Upper lobe of left lung (tissue), 6 donors: Measurements from ENCODE around the gene MAP3K3. TPM values are rescaled to one million over a fixed set of nuclear protein-coding genes. Genes with fewer than 3 reads are reported as not detected.
A peak's percentile ranks its signal among the peaks of the same experiment; 100 is the strongest.

ENCODE experiments used
- ATAC-seq, 2 donors: fragments of 200-7000 bp; cut with Tn5 transposase; one replicate each; pipeline ENCODE4 v1.9.1; 2022; ENCODE audit warnings: mild to moderate bottlenecking in 2 of 2, moderate library complexity in 2 of 2; ENCODE audit not compliant: low FRiP score in 2 of 2
- DNase-seq, 2 donors: peaks; one replicate each; pipeline ENCODE4 v3.0.0-alpha.2; 2019 to 2020
- H3K27ac ChIP-seq, 4 donors: fragments of 200-600 bp; sonication (generic); one replicate each; pipeline ENCODE4 v1.5.1; 2016 to 2019
- H3K27me3 ChIP-seq, 4 donors: fragments of 200-600 bp; sonication (generic); one replicate each; pipeline ENCODE4 v1.5.1; 2017 to 2019
- H3K36me3 ChIP-seq, 4 donors: fragments of 200-600 bp; sonication (generic); one replicate each; pipeline ENCODE4 v1.5.1; 2016 to 2019
- H3K4me1 ChIP-seq, 4 donors: fragments of 200-600 bp; sonication (generic); one replicate each; pipeline ENCODE4 v1.5.1; 2018 to 2019
- H3K4me3 ChIP-seq, 4 donors: fragments of 200-600 bp; sonication (generic); one replicate each; pipeline ENCODE4 v1.5.1; 2017 to 2019; ENCODE audit warnings: mild to moderate bottlenecking in 2 of 4, moderate library complexity in 1 of 4
- H3K9me3 ChIP-seq, 4 donors: fragments of 200-600 bp; sonication (generic); one replicate each; pipeline ENCODE4 v1.5.1; 2018 to 2019
- EP300 ChIP-seq, 4 donors: sonication (generic); formaldehyde crosslinking; IDR thresholded peaks; one replicate each; pipeline ENCODE4 v1.5.1; 2017; ENCODE audit warnings: antibody characterized with exemption in 4 of 4, control low read depth in 2 of 4
- POLR2A ChIP-seq, 4 donors: fragments of 450-650 bp; IDR thresholded peaks; one replicate each; pipeline ENCODE4 v1.5.1; 2016 to 2017; ENCODE audit warnings: antibody characterized with exemption in 4 of 4, mild to moderate bottlenecking in 2 of 4
- POLR2AphosphoS5 ChIP-seq, 2 donors: sonication (generic); formaldehyde crosslinking; IDR thresholded peaks; one replicate each; pipeline ENCODE4 v1.5.1; 2017; ENCODE audit warnings: antibody characterized with exemption in 2 of 2
- WGBS, 2 donors: methylation state at CpG; one replicate each; pipeline ENCODE4 v1.1.5; 2017 to 2018; 5-methylcytosine and 5-hydroxymethylcytosine counted together
- total RNA-seq, 6 donors: library from RNA; depleted of rRNA in 4 of 6; stranded (reverse); fragments of >200 nt in 4 of 6; gene quantifications; one replicate each; pipeline versions ENCODE4 v1.1.0 to v1.2.1, GENCODE V29; 2016 to 2021
- TF ChIP-seq, protein P1 (sequence below), 6 experiments: fragments of 450-650 bp in 4 of 6; fragments of 200-600 bp in 2 of 6; sonication (generic) in 2 of 6; IDR thresholded peaks; one replicate each; pipeline ENCODE4 v1.5.1; 2016 to 2019; ENCODE audit warnings: antibody characterized with exemption in 6 of 6
- donor health status: DM: no; HTN: no; CAD: no; lungs with moderate emphysema.
- donor health status: DM: no; HTN: yes; CAD: no; lungs with severe emphysema.

MAP3K3 gene
- total RNA-seq, 6 donors from 2014 or later = 55.1 to 116 (median 60.4) TPM

DNA sequence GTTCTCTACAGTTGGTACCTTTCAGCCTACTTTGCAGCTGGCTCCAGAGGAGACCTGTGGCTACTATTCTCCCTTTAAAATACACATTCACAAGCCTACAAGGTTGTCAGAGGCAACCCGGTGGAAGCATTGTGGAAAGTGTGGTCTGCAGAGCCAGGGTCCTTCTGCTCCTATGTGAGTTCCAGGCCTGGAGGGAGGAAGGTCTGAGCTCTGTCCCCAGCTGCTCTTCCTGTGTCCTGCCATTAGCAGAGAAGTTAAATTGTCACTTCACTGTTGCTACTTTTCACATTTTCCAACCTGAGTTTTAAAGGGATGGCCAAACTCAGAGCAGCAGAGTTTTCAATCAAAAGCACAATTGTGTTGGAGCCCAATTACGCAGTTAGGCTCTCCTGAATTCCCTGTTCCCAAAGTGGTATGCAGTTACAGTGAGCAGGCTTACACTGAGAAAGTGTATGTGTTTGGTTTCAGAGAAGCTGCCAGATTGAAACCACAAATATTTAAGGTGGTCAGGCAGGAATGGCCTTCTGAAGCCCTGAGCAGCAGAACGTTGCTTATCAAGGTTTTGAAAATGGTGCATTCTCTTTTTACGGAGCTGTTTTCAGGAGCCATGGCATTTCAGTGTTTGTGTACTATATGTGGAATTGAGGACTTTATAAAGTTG, 25.0 kb downstream of the MAP3K3 start:
- H3K9me3 ChIP-seq = no peaks in the 10 kb centered on the region
- H3K27me3 ChIP-seq = no peaks in the 10 kb centered on the region
- DNase-seq (no peak), ATAC-seq (peak in 1 of 2 donors; percentile 82)
- H3K4me1 ChIP-seq = peaks cover 31 to 49% (median 42%) of the 10 kb centered on the region in 4 donors
- WGBS, 2 donors = 73 to 75% methylated on average over 4 of the region's 4 CpGs
- peaks cover 0 to 50% (median 5%) of the 10 kb centered on the region in 4 donors for H3K36me3 ChIP-seq
- H3K4me3 ChIP-seq = no peak overlapping the region
- H3K27ac ChIP-seq = peak overlapping the region; percentile 52 to 77 (median 68)
- TF ChIP-seq EP300 (IDR thresholded peaks at IDR 0.05) (no peak), POLR2AphosphoS5 (IDR thresholded peaks at IDR 0.05) (no peak), POLR2A (IDR thresholded peaks at IDR 0.05) (no peak)
- TF ChIP-seq, protein P1, sequence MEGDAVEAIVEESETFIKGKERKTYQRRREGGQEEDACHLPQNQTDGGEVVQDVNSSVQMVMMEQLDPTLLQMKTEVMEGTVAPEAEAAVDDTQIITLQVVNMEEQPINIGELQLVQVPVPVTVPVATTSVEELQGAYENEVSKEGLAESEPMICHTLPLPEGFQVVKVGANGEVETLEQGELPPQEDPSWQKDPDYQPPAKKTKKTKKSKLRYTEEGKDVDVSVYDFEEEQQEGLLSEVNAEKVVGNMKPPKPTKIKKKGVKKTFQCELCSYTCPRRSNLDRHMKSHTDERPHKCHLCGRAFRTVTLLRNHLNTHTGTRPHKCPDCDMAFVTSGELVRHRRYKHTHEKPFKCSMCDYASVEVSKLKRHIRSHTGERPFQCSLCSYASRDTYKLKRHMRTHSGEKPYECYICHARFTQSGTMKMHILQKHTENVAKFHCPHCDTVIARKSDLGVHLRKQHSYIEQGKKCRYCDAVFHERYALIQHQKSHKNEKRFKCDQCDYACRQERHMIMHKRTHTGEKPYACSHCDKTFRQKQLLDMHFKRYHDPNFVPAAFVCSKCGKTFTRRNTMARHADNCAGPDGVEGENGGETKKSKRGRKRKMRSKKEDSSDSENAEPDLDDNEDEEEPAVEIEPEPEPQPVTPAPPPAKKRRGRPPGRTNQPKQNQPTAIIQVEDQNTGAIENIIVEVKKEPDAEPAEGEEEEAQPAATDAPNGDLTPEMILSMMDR (IDR thresholded peaks at IDR 0.05) = no peak

DNA sequence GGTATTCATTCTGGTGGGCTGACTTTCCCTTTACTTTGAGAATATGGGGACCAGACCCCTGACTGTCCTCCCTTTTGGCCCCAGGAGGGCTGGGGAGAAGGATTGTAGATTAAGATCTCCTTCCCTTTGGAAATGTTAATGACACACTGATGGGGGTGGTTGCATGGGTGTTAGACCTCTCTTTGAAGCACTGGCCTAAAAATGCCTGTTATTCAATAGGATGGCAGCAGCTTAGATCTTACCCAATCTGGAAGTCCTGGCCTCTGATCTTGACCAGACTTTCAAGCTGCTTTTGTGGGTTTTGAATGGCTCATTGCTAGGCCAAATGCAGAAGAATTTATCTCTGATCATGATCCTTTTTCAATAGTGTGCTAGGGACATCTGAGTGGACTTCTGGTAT, 25.7 kb downstream of the MAP3K3 start:
- peaks cover 38 to 49% (median 42%) of the 10 kb centered on the region in 4 donors for H3K4me1 ChIP-seq
- no peak for DNase-seq
- H3K27ac ChIP-seq = peak overlapping the region in 3 of 4 donors; percentile 17 to 77 (median 64)
- H3K36me3 ChIP-seq = peaks cover 0 to 52% (median 8%) of the 10 kb centered on the region in 4 donors
- no peaks in the 10 kb centered on the region for H3K27me3 ChIP-seq
- H3K9me3 ChIP-seq = no peaks in the 10 kb centered on the region
- ATAC-seq = no peak
- H3K4me3 ChIP-seq = no peak overlapping the region
- TF ChIP-seq POLR2A (IDR thresholded peaks at IDR 0.05) (no peak), POLR2AphosphoS5 (IDR thresholded peaks at IDR 0.05) (no peak), EP300 (IDR thresholded peaks at IDR 0.05) (no peak)
- TF ChIP-seq, protein P1 (IDR thresholded peaks at IDR 0.05) = no peak

DNA sequence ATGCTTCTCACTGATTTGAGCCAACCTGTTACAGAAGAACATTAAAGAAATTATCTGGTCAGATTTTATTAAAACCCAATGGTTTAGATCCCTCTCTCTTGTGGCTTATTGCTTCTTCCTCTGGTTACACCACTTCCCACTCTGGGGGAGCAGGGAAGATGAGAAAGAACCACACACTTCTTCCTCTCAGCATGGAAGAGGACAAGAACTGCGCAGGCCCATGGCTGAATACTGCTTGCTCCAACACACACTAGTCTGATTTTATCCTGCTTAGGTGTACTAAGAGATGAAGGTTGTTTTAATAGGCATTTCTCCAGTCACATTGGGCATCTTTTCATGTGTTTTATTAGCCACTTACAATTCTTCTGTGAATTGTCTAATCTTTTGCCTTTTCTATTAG, 27.6 kb downstream of the MAP3K3 start:
- 54 to 80% methylated on average over 1 of the region's 1 CpG for WGBS, 2 donors
- Histone ChIP-seq H3K4me3 (no peak overlapping the region), H3K36me3 (peaks cover 8 to 63% (median 14%) of the 10 kb centered on the region in 4 donors), H3K27ac (no peak overlapping the region), H3K9me3 (no peaks in the 10 kb centered on the region), H3K4me1 (peaks cover 35 to 53% (median 40%) of the 10 kb centered on the region in 4 donors), H3K27me3 (no peaks in the 10 kb centered on the region)
- DNase-seq = peak in 1 of 2 donors; percentile 55
- peak in 1 of 2 donors; percentile 48 for ATAC-seq
- TF ChIP-seq EP300 (IDR thresholded peaks at IDR 0.05) (no peak), POLR2AphosphoS5 (IDR thresholded peaks at IDR 0.05) (no peak), POLR2A (IDR thresholded peaks at IDR 0.05) (no peak)
- TF ChIP-seq, protein P1 (IDR thresholded peaks at IDR 0.05) = no peak

DNA sequence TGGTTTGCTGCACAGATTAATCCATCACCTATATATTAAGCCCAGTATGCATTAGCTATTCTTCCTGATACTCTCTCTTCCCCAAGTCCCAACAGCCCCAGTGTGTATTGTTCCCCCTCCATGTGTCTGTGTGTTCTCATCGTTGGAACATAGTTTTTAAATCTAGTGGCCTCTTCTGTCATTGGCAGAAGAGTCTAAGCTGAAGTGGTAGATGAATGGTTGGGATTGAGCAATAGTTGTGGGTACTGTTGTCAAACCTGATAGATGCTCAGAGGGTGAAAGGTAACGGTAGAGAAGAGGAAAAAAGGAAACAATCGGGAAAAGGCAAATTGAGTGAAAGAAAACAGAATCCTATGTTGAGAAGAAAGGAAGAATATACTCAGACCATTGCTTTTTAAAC, 29.9 kb downstream of the MAP3K3 start:
- 31 to 45% methylated on average over 3 of the region's 3 CpGs for WGBS, 2 donors
- no peak for ATAC-seq
- no peak for TF ChIP-seq POLR2A (IDR thresholded peaks at IDR 0.05)
- no peak for TF ChIP-seq EP300 (IDR thresholded peaks at IDR 0.05)
- TF ChIP-seq POLR2AphosphoS5 (IDR thresholded peaks at IDR 0.05) = no peak
- TF ChIP-seq, protein P1 (IDR thresholded peaks at IDR 0.05) = no peak

DNA sequence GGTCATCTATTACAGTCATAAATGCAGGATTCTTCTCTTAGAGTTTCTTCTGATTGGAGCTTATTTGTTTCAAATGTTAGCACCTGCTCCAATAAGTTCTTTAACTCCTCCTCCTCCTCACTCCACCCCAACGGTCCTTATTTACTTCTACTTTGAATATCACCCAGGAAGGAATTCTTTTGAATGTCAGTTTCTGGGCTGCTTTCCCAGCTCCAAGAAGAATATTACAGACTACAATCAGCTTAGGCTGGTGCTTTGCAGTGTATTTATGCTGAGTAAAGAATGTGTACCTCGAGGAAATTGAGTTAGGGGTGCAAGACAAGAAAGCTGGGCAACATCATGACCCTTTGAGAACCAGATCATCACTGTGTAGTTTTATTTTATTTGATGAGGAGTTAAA, 30.8 kb downstream of the MAP3K3 start:
- H3K36me3 ChIP-seq = peaks cover 11 to 61% (median 17%) of the 10 kb centered on the region in 4 donors
- no peak overlapping the region for H3K27ac ChIP-seq
- 30 to 42% methylated on average over 2 of the region's 2 CpGs for WGBS, 2 donors
- ATAC-seq (no peak), DNase-seq (no peak)
- no peak overlapping the region for H3K4me3 ChIP-seq
- H3K27me3 ChIP-seq = no peaks in the 10 kb centered on the region
- TF ChIP-seq POLR2AphosphoS5 (IDR thresholded peaks at IDR 0.05) = no peak
- TF ChIP-seq, protein P1 (IDR thresholded peaks at IDR 0.05) = no peak
- no peak for TF ChIP-seq POLR2A (IDR thresholded peaks at IDR 0.05)
- TF ChIP-seq EP300 (IDR thresholded peaks at IDR 0.05) = no peak
- H3K9me3 ChIP-seq = no peaks in the 10 kb centered on the region
- H3K4me1 ChIP-seq = peaks cover 11 to 28% (median 13%) of the 10 kb centered on the region in 4 donors

More for the DNA sequence above, 29.9 kb downstream of the MAP3K3 start:
- Histone ChIP-seq H3K27me3 (no peaks in the 10 kb centered on the region), H3K9me3 (no peaks in the 10 kb centered on the region), H3K4me3 (no peak overlapping the region), H3K27ac (no peak overlapping the region), H3K36me3 (peaks cover 8 to 66% (median 14%) of the 10 kb centered on the region in 4 donors), H3K4me1 (peaks cover 20 to 37% (median 22%) of the 10 kb centered on the region in 4 donors)
- no peak for DNase-seq
